Right ventricle myocardium inferior (tissue), 1 donor: ENCODE data around the gene NRCAM. TPM values are rescaled to one million over a fixed set of nuclear protein-coding genes. Genes with fewer than 3 reads are reported as not detected.
"Not testable (repeated sequence)": the region's sequence is repeated elsewhere in the genome, so short reads cannot be mapped to it uniquely, and the experiment has no call there.

Experiments used
- ATAC-seq: fragments of 200-7000 bp; cut with Tn5 transposase; one replicate; pipeline ENCODE4 v1.9.1; 2020; ENCODE audit warnings: mild to moderate bottlenecking, moderate library complexity
- DNase-seq: peaks from one replicate; pipeline ENCODE4 v3.0.0; 2021; ENCODE audit errors: missing footprints
- intact Hi-C: fragments of 100-400 bp; cut with DNase I; formaldehyde crosslinking; loops from one replicate; pipeline ENCODE4 v1.11.0; 2022
- total RNA-seq: library from RNA; stranded (reverse); fragmentation: NEBNext Ultra II Directional; extraction: Animal tissue kit (Norgen Biotek cat#: 25700); gene quantifications from one replicate; pipeline ENCODE4 v1.2.1, GENCODE V29; 2021
- donor health status: DM: no; HTN: yes; CAD: no; lungs with severe emphysema.

Gene NRCAM
- total RNA-seq, 1 donor from 2014 or later: 0.30 TPM

DNA sequence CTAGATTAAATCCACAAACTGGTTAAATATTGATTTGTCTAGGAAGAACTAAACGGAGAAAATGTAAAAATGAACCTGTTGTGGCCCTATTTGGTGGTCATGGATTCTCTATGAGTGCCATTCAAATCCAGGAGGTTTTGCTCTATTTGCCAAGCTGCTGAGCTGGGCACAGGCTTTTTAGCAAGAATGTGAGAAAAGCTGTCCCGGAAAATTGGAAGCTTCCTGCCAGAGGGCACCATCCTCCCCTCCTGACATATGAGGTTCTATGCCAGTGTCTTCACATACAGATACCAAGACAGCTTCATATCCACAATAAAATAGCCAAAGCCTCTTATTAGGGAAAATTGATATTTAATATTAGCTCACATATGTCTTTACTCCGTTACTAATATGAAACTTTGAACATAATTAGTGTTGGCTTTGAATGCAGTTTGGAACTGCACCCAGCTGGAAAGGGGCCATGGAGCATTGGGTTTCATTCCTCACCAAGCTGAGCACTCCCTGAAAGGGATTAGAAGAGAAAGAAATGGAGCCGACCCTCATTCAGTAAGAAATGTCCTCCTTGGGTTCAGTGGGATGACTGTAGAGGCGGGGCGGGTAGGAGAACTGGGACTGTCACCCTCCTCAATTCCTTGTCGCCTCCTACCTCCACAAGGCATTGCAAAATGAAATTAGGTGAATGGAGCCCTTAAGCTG lies 47.8 kb downstream of the NRCAM start:
- DNase-seq: no peak
- ATAC-seq: no peak
- intact Hi-C loops: no loop called here

- no peak for DNase-seq
- no peak for ATAC-seq
- intact Hi-C loops: no loop called here
These were observed 48.6 kb downstream of the NRCAM start for GRCh38 chr7:108407676-108408075.

- intact Hi-C loops: no loop called here
- ATAC-seq (no peak), DNase-seq (no peak)
These were observed 49.9 kb downstream of the NRCAM start for GRCh38 chr7:108406222-108406890.

DNA sequence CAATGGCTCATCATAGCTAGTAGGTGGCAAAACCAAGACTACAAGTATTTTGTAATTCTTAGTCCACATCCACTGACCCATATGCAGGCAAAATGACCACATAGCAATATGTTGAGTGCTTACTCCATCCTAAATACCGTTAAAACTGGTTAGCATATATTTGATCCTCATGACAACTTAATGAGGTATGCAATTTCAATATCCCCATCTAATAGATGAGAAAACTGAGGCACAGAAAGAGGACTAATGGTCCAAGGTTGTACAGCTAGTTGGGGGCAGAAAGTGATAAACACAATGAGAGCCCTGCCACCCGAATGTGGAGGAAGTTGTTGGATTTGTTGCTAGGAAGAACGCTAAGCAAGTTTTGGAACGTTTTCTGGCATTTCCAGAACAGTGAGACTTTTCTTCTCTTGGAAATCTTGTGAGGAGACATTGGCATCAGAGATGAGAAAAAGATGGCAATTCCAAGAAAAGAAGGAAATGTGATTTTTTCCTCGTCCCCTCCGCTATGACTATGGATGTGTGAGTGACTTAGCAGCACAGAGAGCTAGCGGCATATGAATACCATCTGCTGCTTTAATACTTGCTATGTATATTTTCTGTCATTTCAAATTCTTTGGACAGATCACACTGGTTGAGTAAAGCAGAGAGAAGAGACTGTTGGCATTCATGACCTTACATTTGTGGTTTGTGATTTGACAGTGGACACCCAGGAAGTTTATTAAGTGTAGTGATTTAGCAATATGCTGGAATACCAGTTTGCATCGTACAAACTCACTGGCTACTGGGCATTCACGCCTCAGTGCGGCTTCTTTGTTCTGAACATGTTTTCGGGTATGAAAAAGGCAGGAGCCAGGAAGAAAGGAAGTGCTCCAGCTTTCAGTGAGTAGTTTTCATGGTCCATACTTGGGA lies 51.5 kb downstream of the NRCAM start:
- ATAC-seq: no peak
- intact Hi-C loops: no loop called here

DNA sequence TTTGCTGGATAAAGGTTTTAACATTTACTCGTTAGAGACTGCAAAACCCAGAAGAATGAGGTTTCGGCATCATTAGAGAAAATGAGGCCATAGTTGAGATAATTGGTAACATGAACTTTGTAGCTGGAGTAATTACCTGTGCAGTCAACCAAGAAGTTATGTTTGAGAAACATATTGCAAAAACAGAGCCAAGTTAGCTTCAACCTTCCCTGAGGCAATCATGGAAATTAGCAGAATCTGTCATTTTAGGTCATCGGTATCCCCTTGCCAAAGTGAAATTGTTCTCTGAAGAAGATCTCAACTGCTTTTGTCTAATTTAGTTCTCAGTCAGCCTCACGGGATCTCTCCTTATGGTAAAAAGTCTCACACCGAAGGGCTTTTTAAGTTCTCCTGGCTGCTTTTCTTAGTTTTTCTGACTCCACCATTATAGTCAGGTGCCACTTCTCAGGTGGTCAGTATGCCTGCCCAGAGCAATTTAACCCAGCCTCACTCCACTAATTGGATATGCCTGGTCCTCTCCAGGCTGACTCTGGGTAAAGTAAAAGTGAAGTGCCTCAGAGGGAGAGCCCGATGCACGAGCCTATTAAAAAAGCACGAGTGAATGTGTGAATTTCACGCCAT lies 52.5 kb downstream of the NRCAM start:
- ATAC-seq (no peak), DNase-seq (no peak)
- intact Hi-C loops: no loop called here

More for the DNA sequence above, 51.5 kb downstream of the NRCAM start:
- DNase-seq: no peak

GRCh38 chr7:108402865-108403264 lies 53.4 kb downstream of the NRCAM start:
- ATAC-seq (no peak), DNase-seq (no peak)
- intact Hi-C loops: no loop called here

DNA sequence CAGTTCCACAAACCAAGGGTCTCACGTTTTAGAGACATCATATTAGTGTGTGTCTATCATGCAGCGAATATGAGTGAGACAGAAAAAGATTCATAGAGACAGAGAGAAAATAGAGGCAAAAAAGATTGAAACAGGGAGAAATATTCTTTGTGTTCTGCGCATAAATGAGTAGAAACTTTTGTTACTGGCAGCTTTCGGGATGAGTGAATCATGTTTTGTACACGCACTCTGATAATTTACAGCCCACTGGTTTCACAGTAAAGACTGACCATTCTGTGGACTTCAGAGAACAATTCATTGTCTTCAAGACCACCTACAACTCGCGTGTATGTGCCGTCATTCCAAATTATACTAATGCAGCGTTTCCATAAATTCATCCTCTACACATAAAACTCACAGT lies 60.2 kb downstream of the NRCAM start:
- ATAC-seq (no peak), DNase-seq (no peak)
- intact Hi-C loops: no loop called here

- DNase-seq (no peak), ATAC-seq (no peak)
- intact Hi-C loops: no loop called here
These were observed 60.8 kb downstream of the NRCAM start for GRCh38 chr7:108395426-108395825.

DNA sequence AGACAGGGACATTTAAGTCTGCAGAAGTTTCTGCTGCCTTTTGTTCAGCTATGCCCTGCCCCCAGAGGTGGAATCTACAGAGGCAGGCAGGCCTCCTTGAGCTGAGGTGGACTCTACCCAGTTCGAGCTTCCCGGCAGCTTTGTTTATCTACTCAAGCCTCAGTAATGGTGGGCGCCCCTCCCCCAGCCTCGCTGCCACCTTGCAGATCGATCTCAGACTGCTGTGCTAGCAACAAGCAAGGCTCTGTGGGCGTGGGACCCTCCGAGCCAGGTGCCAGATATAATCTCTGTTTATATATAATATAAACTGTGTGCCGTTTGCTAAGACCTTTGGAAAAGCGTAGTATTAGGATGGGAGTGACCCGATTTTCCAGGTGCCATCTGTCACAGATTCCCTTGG lies 63.1 kb downstream of the NRCAM start:
- ATAC-seq, DNase-seq, intact Hi-C loops: not testable (repeated sequence)

DNA sequence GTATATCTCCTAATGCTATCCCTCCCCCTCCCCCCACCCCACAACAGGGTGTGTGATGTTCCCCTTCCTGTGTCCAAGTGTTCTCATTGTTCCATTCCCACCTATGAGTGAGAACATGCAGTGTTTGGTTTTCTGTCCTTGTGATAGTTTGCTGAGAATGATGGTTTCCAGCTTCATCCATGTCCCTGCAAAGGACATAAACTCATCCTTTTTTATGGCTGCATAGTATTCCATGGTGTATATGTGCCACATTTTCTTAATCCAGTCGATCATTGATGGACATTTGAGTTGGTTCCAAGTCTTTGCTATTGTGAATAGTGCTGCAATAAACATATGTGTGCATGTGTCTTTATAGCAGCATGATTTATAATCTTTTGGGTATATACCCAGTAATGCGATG lies 68.5 kb downstream of the NRCAM start:
- DNase-seq, intact Hi-C loops, ATAC-seq: not testable (repeated sequence)

DNA sequence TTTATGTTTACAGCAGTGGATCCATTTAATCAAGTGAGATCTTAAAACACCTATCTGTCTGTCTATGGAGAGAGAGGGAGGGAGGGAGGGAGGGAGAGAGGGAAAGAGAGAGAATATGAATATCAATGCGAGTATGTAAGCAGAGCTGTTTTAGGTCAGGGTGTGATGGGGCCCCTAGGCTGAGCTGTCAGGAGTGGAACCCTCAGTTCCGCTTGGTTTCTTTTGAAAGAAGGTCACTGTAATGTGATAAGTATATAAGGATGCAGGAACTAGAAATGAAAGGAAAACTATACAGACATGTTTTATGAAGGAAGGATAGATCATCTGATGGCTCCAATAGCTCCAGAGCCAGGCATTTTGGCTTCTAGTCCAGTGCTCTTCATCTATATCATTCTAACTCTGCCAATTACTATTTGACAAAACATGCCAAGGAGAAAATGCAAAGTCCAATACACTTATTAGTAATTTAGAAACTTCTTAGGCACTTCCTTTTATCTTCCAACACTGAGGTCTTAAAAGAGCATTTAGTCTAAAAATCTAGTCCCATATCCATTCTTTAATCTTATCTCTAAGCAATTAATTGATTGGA lies 70.3 kb downstream of the NRCAM start:
- ATAC-seq (no peak), DNase-seq (no peak)
- intact Hi-C loops: no loop called here

DNA sequence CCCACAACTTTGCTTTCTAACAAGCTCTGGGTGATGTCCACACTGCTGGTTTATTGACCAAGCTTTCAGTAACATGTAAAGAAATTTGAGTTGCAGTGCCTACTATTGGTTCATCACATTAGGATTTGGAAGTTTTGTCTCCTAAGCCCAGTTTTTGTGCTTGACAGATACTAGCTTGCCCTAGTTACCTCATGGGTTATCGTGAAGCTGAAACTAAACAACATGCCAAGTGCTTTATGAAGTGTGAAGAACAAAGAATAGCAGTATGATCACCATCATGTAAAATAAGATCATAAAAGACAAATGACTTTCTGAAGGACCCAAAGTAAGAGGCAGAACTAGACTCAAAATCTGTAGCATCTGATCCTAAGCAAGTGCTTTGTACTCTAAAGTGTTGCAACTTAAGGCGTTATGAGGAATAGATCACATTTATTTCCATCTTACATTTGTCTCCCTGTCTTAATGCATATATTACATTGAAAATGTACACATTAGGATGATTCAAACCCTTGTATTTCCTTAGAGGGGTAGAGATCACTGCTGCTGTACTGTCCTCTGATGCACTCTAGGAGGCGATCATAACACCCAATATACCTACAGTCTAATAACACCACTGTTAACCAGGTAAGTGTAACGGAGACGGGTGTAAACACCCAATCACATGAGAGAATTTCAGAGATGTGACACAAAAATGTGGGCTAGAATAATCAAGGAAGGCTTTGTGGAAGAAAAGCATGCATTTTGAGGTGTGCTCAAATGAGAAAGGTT lies 71.3 kb downstream of the NRCAM start:
- no peak for DNase-seq
- ATAC-seq: no peak
- intact Hi-C loops: no loop called here

GRCh38 chr7:108382932-108383331 lies 73.3 kb downstream of the NRCAM start:
- ATAC-seq: no peak
- DNase-seq: no peak
- intact Hi-C loops: no loop called here

- ATAC-seq (no peak), DNase-seq (no peak)
- intact Hi-C loops: no loop called here
These were observed 75.7 kb downstream of the NRCAM start for GRCh38 chr7:108380517-108380916.

- intact Hi-C loops: no loop called here
- ATAC-seq (no peak), DNase-seq (no peak)
These were observed 80.0 kb downstream of the NRCAM start for GRCh38 chr7:108376206-108376605.

- intact Hi-C loops: no loop called here
- DNase-seq: no peak
- no peak for ATAC-seq
These were observed 80.6 kb downstream of the NRCAM start for GRCh38 chr7:108375668-108376067.

- intact Hi-C loops: no loop called here
- DNase-seq (no peak), ATAC-seq (no peak)
These were observed 81.3 kb downstream of the NRCAM start for GRCh38 chr7:108374899-108375298.

DNA sequence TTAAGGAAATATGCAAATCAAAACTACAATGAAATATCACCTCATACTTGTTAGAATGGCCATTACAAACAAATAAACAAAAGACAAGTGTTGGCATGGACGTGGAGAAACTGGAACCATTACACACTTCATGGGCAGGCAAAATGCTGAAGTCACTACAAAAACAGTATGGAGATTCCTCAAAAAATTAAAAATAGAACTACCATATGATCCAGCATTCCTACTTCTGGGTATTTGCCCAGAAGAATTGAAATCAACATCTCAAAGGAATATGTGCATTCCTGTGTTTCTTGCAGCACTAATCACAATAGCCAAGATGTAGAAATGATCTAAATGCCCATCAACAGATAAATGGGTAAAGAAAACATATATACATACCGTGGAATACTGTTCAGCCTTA lies 83.6 kb downstream of the NRCAM start:
- DNase-seq: no peak
- ATAC-seq: no peak
- intact Hi-C loops: no loop called here
